Stimulated activated CD4-positive, alpha-beta T cell treated with anti-CD3 and anti-CD28 coated beads, Interleukin-1b, Interleukin-23, amount 100 ng/mL, for 1 hour (primary cell): ENCODE measurements around the gene S100A5.

Source experiments
- DNase-seq, 2 donors: peaks; one replicate each; pipeline ENCODE4 v3.0.0-alpha.2; 2020; ENCODE audit warnings: low read depth in 2 of 2

The S100A5 gene

DNA sequence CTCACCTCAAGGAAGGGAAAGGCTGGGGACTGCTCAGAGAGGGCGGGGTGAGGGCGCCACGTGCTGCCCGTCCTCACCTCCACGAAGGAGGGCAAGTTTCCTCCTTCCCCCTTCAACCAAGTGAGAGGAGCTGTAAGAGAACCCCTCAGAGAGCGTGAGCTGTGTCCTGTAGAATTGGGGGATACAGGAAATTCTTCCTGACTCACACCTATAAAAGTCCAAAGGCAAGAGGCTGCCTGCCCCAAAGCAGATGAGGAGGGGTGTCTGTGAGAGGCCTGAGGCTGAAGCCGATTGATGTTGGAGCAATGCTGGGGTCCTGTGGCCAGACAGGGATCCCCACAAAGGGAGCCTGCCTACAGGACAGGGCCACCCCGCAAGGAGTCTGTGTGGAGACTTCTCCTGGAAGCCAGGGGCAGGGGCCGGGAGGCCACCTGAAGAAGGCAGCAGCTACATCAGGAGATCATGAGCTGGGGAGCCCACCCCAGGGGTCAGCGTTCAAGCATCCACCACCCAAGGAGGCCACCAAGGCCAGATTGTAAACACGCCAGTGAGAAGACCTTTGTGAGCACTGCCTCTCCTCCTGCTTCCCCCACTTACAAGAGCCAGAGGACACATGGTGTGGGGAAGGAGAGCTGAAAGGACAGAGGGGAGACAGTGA is 32.7 kb downstream of the S100A5 start:
- DNase-seq, result no peak

DNA sequence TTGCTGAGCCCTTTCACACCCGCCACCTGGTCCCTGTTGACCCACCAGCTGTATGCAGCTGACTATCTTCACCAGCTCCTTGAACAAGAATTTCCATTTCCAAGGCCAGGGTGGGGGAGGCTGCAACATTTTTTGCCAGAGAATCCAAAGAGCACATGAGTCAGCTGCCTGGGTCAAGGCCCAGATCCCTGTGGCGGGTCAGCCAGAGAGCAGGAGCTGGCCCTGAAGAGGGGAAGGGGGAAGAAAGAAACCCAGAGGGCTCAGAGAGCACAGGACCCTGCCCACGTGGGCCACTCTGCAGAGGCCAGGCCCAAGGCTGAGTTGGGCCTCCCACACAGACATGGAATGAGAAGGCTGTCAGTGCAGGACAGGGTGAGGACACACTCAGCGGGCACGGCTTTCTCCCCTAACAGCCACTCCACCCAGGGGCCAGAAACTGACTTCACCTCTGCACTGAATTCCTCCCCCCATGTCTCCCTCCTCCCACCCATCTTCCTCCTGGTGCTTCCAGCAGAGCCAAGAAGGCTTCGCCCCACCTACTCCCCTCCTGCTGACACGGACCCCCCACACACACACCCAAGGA is 33.8 kb downstream of the S100A5 start:
- DNase-seq, result no peak

DNA sequence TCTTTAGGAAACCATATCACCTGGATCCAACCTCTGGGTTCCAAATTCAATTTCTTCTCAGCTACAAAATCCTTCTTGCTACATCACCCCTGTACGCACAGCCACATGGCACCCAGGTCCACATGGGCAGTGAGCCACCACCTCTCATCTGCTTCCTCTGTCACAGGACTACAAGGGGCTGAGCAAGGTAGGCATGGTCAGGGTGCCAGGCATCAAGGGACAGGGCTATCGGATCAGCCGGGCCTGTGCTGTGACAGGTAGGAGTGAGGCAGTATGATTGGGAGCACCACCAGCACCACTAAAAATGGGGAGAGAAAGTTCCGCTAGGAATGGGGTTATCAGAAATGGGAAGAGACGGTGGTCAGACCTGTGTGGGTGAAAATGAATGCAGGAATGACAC is 34.3 kb downstream of the S100A5 start:
- no peak for DNase-seq

DNA sequence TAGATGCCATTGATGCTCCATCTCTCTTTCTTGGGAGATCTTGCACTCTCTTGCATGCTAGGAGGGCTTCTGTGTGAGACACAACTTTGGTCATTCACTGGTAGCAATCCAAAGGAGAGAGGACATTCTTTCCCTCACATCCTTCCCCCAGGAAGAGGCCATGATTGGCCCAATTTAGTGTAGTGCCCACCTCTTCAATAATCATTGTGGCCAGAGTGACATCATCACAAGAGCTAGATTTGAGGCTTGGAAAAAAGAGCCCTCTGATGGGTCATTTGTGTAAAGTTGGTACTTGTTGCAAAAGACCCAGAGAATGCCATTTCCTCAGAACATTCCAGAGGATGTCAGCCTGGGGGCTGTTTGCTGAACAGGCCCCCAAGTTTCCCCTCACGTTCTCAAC is 35.2 kb downstream of the S100A5 start:
- no peak for DNase-seq

DNA sequence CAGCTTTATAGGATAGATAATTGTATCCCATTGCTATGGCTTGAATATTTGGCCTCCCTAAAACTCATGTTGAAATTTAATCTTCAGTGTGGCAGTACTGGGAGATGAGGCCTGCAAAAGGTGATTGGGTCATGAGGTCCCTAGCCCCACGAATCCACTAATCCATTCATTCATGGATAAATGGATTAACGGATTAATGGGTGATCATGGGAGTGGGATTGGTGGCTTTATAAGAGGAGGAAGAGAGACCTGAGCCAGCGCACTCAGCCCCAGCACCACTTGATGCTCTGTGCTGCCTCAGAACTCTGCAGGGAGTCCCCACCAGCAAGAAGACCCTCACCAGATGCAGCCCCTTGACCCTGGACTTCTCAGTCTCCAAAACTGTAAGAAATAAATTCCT is 37.0 kb downstream of the S100A5 start:
- DNase-seq, result no peak

DNA sequence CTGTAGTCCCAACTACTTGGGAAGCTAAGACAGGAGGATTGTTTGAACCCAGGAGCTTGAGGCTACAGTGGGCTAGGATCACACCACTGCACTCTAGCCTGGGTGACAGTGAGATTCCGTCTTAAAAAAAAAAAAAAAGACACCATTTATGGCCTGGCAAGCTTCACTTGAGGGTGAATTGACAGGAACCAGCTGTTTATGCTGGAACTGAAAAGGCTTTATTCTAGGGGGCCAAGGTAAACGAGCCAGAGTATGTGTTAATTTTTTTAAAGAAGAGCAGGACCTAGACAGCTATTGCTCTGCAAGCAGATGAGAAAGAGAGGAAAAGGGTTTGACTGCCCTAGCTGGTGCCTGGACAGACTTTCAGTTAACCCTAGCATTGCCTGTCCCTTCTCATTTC is 42.0 kb downstream of the S100A5 start:
- DNase-seq, result no peak

DNA sequence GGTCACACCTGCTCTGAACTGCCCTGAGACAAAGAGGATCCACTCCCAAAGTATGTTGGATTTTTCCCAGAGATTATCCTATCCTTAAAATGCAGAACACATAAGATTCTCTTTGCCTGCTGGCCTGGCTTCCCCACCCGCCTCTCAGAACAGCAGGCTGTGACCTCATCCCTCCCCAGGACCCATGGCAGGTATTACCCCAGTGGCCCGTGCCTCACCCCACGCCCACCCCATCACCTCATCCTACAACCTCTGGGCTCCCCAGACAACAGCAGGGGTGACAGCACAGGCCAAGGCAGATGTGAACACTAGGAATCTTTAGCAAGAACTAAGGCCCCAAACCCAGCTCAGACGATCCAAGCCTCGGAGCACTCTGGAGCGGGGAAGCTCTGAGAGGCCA is 45.2 kb downstream of the S100A5 start:
- DNase-seq, result no peak

DNA sequence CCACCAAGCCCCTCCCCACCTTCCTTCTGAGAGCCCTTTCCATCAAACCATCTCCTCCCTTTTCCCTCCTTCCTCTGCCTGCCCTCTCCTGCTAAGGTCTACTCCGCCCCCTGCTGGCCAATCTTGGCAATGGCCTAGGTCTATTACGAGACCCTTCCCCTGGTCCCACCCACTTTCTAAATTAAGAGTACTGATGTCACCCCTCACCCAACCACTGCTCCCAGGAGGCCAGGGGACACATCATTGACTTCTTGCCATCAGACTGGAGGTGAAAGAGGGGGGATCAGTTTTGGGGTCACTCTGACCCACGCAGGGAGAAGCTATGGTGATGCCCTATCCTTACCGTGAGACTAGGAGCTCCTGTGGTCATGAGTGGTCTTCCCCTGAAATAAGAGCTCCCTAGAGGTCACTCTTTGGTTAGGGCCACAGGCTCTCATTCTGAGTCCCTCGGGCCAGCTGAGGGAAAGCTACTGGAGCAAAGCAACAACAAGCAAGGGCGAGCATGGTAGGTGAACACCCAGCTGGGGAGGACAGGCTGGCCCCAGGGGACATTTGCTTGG is 45.7 kb downstream of the S100A5 start:
- peak; percentile 44 to 77 for DNase-seq

DNA sequence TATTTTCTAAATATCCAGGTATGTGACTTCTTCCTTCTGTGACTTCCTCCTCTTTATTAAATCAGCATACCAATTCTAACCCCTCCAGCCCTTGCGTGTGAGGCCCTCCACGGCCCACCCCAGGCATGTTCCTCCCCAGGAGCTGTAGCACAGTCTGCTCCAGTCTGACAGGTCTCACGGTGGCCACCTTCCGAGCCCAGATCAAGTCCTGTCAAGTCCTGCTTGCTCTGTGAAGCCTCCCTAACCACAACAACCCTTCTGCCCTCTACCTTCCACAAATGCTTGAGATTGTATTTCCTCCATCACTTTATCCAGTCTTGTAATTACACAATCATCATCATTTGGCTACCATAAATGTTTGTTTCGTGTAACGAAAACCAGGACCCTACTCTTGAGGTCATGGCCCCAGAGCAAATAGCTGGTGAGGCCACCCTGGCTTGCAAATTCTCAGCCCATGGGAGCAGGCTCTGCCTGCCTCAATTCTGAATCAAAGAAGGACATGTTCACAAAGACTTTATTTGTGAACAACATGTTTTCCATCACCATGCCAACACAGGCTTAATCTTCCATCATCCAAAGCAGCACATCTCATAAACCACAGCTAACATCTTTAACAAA is 47.3 kb downstream of the S100A5 start:
- no peak for DNase-seq

DNA sequence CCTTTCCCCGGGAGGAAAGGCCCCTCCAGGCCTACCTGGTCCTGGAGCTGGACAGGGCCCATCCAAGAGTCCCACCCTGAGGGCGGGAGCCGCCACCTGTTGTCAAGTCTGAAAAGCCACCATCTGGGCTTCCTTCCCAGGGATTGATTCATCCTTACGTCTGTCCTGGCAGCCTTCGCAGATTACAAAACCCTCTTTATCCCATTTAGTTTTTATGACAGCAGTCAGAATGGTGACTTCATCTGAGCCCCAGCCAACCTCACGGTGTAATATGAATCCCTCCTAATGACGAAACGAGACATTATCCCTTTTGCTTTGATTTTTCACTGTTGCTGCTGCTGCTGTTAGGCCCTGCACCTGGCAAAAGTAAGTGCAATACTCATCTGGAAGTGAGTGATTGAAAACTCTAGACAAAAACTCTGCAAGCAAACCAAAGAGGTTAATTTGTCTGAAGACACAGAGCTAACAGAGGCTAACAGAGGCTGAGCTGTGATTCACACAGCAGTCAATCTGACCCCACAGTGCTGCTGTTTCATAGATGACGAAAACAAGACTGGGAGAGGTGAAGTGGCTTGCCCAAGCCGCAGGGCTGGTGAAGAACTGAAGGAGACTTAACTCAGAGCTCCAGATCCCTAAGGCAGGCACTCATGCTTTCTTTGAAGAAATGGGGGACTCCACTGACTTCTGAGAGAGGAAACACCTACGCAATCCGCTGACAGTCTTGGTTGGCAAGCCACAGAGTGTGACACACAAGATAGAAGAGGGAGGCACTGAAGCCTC is 50.3 kb downstream of the S100A5 start:
- no peak for DNase-seq

DNA sequence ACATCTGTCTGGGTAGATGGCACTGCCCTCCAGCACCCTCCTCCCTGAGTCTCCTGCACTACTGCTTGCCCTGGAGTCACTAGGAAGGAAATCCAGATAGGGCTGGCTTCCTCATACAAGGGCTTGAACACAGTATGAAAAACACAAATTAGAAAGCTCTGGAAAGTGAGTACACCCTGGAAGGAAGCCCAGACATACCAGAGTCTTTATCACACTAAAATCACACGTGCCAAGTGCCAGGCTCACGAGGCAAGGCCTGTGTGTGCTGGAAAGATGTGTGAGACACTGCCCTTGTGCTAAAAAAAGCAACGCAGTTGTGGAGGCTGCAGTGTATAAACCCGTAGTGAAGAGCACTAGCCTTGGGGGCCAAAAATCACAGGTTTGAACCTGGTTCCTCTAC is 52.0 kb downstream of the S100A5 start:
- DNase-seq, result no peak

DNA sequence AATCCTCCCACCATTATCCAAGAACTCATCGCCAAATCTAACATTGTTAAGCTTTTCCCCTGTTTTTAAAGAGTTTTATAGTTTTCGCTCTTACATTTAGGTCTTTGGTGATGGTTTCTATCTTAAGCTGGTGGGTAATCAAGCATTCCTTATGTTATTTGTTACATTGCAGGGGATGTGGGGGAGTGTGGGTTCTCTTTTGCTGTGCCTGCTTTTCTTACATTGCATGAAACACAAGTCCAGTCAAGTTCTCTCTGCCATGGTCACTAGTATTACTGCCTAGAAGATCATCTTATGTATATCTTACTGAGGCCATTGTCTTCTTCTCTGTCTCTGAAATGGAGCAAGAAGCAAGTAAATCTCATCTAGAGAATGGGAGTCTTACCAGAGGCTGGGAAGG is 53.0 kb downstream of the S100A5 start:
- no peak for DNase-seq
